HepG2 (cell line): ENCODE results near the gene SLC28A1. TPM values are rescaled to one million over a fixed set of nuclear protein-coding genes. Genes with fewer than 3 reads are reported as not detected.

Experiments used
- AHR ChIP-seq: IDR thresholded peaks from 2 replicates; pipeline ENCODE4 v1.6.1; 2018; ENCODE audit warnings: missing genetic modification reagents, missing compliant biosample characterization
- ATF6 ChIP-seq: sonication (generic); formaldehyde crosslinking; conservative IDR thresholded peaks from 2 replicates; pipeline ENCODE4 v1.4.0; 2020; ENCODE audit warnings: missing genetic modification reagents
- ATF7-NPFF ChIP-seq: sonication (generic); formaldehyde crosslinking; IDR thresholded peaks from 2 replicates; pipeline ENCODE4 v1.8.1; 2023; ENCODE audit warnings: mild to moderate bottlenecking, low read depth, missing genetic modification reagents, moderate library complexity
- EEA1 ChIP-seq: sonication (generic); formaldehyde crosslinking; IDR thresholded peaks from 2 replicates; pipeline ENCODE4 v1.5.1; 2020; ENCODE audit warnings: mild to moderate bottlenecking, missing genetic modification reagents, borderline replicate concordance
- GTF2F1 ChIP-seq: fragments of 150-350 bp; IDR thresholded peaks from 2 replicates; pipeline ENCODE4 v1.6.1; 2014; ENCODE audit warnings: low read length
- HNF1B ChIP-seq: sonication (generic); formaldehyde crosslinking; IDR thresholded peaks from 2 replicates; pipeline ENCODE4 v1.5.1; 2020; ENCODE audit warnings: mild to moderate bottlenecking, moderate library complexity, missing genetic modification reagents
- SRSF9 ChIP-seq: fragments of 200-400 bp; formaldehyde crosslinking; IDR thresholded peaks from 2 replicates; pipeline ENCODE4 v1.6.1; 2018; ENCODE audit warnings: borderline replicate concordance, mild to moderate bottlenecking, low read depth, low read length; ENCODE audit not compliant: insufficient read depth, poor library complexity, severe bottlenecking
- ZFY ChIP-seq: sonication (generic); formaldehyde crosslinking; IDR thresholded peaks from 2 replicates; pipeline ENCODE4 v1.4.0; 2020; ENCODE audit warnings: missing genetic modification reagents
- ZNF143 ChIP-seq: sonication (generic); formaldehyde crosslinking; IDR thresholded peaks from 2 replicates; pipeline ENCODE4 v1.4.0; 2020; ENCODE audit warnings: missing genetic modification reagents
- ZNF251 ChIP-seq: sonication (generic); formaldehyde crosslinking; IDR thresholded peaks from 2 replicates; pipeline ENCODE4 v1.9.0; 2021; ENCODE audit warnings: mild to moderate bottlenecking, missing genetic modification reagents
- ZNF274 ChIP-seq: sonication (generic); formaldehyde crosslinking; IDR thresholded peaks from 2 replicates; pipeline ENCODE4 v1.5.1; 2020; ENCODE audit warnings: mild to moderate bottlenecking, missing genetic modification reagents
- ZNF33B ChIP-seq: sonication (generic); formaldehyde crosslinking; IDR thresholded peaks from 2 replicates; pipeline ENCODE4 v1.5.1; 2020; ENCODE audit warnings: mild to moderate bottlenecking, missing genetic modification reagents
- ZNF343 ChIP-seq: sonication (generic); formaldehyde crosslinking; IDR thresholded peaks from 2 replicates; pipeline ENCODE4 v1.4.0; 2020; ENCODE audit warnings: mild to moderate bottlenecking, missing genetic modification reagents
- ZNF407 ChIP-seq: sonication (generic); formaldehyde crosslinking; IDR thresholded peaks from one replicate; pipeline ENCODE4 v1.5.1; 2020; ENCODE audit warnings: mild to moderate bottlenecking, missing genetic modification reagents; ENCODE audit errors: not compliant biosample characterization
- ZNF576 ChIP-seq: sonication (generic); formaldehyde crosslinking; IDR thresholded peaks from 2 replicates; pipeline ENCODE4 v1.4.0; 2020; ENCODE audit warnings: mild to moderate bottlenecking, missing genetic modification reagents
- ZNF737 ChIP-seq: sonication (generic); formaldehyde crosslinking; IDR thresholded peaks from 2 replicates; pipeline ENCODE4 v1.5.0; 2020; ENCODE audit warnings: missing genetic modification reagents, mild to moderate bottlenecking, borderline replicate concordance
- ZNF768 ChIP-seq: sonication (generic); formaldehyde crosslinking; IDR thresholded peaks from 2 replicates; pipeline ENCODE4 v1.4.0; 2020; ENCODE audit warnings: missing genetic modification reagents
- polyA plus RNA-seq, 8 experiments: library from polyadenylated mRNA; depleted of rRNA in 3 of 8; stranded (reverse) in 7 of 8; unstranded in 1 of 8; fragments of >200 nt; fragmentation: Illumina TruSeq in 4 of 8; extraction: Trizol in 4 of 8; gene quantifications; 2 replicates each; pipeline versions ENCODE4 v1.2.1 to v1.2.3, GENCODE V29; 2011 to 2016; ENCODE audit warnings: low read depth in 4 of 8, missing spikeins in 1 of 8, mixed read lengths in 1 of 8; ENCODE audit not compliant: insufficient read depth in 1 of 8
- total RNA-seq, 5 experiments: library from RNA; depleted of rRNA; stranded (reverse); fragments of >200 nt; fragmentation: Illumina TruSeq; extraction: Trizol; gene quantifications; 2 replicates each; pipeline ENCODE4 v1.2.3, GENCODE V29; 2016; ENCODE audit warnings: low read depth in 1 of 5

SLC28A1 gene
- total and polyA plus RNA-seq, 2 of the 13 experiments (the other 11 are each of a cell fraction or from before 2014, with no cell fraction given) = 0.31 to 5.8 TPM

GRCh38 chr15:84981054-84981710 lies 96.7 kb downstream of the SLC28A1 start (continued):
- no peak for TF ChIP-seq ZNF737
- TF ChIP-seq ZNF407 (CRISPR knock-in tag) = no peak
- peak; percentile 85 for TF ChIP-seq ATF7-NPFF
- TF ChIP-seq EEA1 = no peak; the same call in 1 of the 2 replicates
- no peak for TF ChIP-seq SRSF9
- no peak for TF ChIP-seq ZNF143 (CRISPR knock-in tag)
- TF ChIP-seq ZNF33B (CRISPR knock-in tag) = no peak
- TF ChIP-seq ZFY (CRISPR knock-in tag) = peak; percentile 1; the same call in 1 of the 2 replicates
- peak; percentile 74 for TF ChIP-seq HNF1B (CRISPR knock-in tag)
- no peak; the same call in 1 of the 2 replicates for TF ChIP-seq AHR (CRISPR knock-in tag)
- no peak for TF ChIP-seq ATF6 (CRISPR knock-in tag)
- TF ChIP-seq ZNF251 (CRISPR knock-in tag) = no peak
- no peak for TF ChIP-seq GTF2F1
- TF ChIP-seq ZNF343 (CRISPR knock-in tag) = no peak
- TF ChIP-seq ZNF576 (CRISPR knock-in tag) = 0 out of 2 replicates have a peak, but pooled peaks have one; percentile 25
- peak; percentile 99 for TF ChIP-seq ZNF768 (CRISPR knock-in tag)
- TF ChIP-seq ZNF274 (CRISPR knock-in tag) = no peak
